SIG-M5 treated with dmso at 0.1 percent for 504 hours (cell line): ENCODE results near the gene TBK1.

ENCODE experiments used
- DNase-seq: peaks from one replicate; lab custom pipeline; 2025; ENCODE audit not compliant: unreplicated experiment; lab: John Stamatoyannopoulos, UW

Gene TBK1

DNA sequence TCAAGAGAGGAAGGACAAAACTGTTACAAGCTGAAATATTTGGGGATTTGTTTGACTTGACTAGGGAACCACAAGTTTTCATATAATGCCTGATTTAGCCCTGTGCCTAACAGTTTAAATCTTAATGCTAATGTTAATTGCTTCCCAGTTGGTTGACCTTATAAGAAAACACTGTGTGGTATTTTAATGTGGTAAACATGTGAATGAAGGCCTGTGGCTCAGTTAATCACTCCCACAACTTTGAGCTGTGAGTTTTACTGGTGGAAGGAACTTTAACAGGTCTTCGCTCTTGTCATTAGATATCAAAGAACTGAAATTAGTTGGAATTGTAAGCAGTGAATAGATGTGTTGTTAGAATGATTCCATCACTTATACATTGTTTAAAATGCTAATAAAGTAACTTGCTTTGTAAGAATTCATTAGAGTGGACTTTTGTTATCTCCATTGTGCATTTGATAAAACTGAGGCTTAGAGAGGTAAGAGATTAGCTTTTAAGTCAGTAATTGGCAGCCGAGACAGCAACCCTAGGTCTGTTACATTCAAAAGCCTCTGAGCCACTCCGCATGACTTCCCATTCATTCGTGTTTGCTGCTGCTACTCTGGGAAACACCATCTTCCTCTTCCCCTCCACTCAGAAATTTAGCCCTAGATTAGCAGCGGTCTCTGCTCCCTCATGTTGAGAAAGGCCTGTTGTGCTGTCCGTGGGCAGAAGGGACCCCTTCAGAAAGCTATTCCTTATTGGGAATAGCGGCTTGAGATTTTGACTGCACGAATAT is 1.0 kb upstream of the TBK1 start:
- peak; percentile 79 for DNase-seq

DNA sequence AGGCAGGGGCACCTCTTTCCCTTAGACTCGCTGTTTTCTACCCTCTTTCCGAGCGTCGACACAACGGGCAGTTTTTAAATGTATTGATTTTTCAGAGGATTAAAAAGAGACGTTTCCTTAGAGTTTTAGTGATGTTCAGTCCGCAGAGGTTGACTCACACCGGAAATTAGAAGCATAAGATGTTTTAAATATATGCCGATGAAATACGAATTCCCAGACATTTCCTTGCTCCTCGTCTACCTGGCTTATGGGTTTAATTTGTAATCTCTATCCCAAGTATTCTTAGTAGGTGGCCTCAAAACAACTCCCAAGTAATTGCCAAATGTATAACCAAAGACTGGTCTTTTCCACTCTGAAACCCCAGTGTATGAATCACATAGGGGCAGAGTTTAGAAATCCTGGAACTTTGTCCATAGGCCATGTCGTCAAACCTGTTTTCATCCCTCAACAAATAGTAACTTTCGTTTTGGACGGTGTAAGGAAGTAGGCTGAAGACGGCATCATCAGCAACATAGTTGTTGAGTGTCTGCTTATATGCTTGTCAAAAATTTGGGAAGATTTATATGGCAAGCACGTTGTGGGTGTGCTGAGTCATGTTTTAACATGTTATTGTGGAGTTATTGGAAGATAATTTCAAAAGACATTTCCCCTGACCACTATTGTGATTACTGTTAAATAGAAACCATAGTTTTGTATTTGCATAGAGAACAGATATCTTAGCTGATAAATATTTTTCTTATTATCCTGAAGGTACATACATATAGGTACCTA is 824 bp downstream of the TBK1 start:
- DNase-seq = peak; percentile 82

DNA sequence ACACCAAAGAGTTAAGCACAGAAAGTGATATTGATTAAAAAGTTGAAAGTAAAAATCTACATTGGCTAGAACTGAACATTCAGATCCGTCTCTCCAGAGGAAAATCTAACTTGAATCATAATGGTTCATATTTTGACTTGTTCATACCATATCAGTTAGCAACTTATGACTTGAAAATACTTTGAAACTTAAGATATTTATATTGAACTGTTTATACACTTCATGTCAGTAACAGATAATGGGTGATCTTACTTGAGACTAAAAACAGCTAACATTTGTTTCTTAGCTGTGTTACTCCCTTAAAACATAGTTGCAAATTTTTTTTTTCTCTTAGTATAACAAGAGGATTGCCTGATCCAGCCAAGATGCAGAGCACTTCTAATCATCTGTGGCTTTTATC is 3.6 kb downstream of the TBK1 start:
- no peak for DNase-seq

DNA sequence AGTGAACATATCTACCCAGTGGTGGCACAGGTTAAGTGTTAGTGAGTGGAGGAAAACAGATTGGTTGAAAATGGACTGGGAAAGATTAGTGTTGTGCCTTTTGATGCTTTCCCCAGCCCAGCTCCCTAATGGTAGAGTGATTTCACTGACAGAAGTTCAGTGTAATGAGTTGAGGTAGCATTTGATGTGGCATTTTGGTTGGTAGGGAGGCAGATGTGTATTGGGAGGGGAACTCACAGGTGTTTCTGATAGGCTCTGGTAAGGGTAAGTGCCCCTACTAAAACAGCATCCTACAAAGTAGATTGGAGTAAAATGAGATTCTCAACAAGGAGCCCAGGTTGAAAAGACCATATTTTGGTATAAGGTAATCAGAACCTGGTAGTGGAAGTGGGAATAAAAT is 4.2 kb downstream of the TBK1 start:
- no peak for DNase-seq

DNA sequence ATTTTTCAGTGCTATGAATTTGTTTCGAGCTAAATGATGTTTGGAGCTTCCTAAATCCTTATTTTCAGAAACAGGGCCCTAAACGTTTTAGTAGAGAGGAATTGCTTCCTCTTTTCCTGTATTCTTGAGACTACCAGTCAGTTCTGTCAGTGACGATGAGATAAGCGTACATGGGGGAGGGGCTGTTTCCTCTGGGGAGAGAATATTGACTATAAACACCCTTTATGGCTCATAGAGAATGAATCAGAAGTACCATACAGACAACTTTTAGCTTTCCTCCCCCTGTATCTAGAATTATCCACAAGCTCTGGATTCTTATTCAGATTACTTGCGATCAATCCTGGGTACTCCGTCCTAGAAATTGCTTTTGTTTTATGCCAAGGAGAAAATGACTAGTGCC is 5.1 kb downstream of the TBK1 start:
- peak; percentile 50 for DNase-seq

DNA sequence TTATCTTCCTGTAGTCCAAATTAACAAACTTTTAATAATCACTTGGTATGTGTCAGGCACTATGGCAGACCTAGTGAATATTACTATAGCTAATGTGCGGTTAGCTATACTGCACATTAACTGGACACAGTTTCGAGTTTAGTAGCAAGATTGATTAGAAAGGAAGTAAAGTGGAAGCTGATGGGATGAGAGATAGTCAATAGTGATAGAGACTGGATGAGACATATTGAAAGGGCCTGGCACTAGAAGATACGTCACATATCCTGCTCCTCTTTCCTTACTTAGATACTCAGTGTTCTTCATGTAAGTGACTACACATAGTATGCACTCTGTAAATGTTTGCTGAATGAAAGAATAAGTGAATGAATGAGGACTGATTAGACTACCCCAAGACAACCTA is 5.5 kb downstream of the TBK1 start:
- DNase-seq = no peak

DNA sequence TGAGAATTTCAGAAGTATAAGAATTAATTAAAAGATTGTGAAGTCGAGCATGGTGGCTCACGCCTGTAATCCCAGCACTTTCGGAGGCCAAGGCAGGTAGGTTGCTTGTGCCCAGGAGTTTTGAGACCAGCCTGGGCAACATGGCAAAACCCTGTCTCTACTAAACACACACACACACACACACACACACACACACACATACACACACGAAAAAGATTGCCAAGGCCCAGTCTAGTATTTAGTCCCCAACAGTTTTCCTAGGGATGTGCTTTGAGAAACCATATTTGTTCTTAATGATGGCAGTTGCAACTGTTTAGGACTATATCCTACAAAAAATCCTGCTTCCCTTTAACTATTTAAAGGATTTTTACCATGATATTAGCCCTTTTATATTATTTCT is 6.0 kb downstream of the TBK1 start:
- DNase-seq = no peak

DNA sequence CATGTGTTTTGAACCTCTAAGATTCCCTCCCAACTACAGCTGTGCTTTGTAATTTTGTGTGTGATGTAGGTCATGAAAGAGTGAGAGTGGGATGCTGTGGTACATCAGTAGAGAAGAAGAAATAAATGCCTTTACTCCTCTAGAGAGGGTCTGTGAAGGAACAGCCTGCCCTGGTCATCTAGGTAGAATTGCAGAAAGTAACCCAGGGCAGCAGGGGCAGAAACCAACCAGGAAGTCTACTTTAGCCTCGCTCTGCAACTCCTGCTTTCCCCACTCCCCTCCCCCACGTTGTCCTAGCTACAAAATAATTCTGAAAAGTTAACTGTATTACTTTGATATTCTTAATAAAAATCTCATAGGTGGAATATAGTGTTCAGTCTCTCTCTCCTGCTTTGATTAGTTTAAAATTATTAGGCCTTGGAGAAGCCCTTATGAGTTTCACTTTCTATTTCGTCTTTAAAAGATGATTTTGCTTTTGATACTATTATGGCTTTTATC is 7.5 kb downstream of the TBK1 start:
- DNase-seq = no peak

DNA sequence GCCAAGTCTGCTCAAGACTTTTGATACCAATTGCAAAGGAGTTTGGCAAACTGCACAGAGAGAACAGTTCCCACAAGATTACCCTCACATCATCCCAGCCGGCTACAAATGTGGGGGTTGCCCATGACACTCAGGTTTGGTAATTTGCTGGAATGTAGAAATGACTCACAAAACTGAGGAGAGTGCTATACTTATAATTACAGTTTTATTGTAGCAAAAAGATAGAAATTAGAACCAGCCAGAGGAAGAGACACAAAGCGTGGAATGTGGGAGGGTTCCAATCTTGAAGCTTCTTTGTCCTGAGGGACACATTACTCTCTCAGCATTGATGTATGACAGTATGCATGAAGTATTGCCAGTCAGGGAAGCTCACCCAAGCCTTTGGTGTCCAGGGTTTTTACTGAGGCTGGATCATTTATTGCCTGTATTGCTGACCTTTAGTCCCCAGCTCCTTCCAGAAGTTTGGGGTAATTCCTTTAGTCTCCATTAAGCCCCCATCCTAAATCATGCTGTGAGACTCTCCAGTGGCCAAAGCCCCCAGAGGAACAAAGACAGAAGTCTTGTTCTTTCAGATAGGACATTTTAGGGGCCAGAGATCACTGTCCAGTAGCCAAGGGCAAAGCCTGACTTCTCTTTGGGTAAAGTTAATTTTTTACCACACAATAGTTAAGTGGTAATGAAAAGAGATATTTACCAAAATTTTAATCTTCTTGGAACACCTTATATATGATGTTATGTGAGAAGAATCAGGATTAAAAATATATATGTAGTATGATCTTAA is 9.9 kb downstream of the TBK1 start:
- no peak for DNase-seq

DNA sequence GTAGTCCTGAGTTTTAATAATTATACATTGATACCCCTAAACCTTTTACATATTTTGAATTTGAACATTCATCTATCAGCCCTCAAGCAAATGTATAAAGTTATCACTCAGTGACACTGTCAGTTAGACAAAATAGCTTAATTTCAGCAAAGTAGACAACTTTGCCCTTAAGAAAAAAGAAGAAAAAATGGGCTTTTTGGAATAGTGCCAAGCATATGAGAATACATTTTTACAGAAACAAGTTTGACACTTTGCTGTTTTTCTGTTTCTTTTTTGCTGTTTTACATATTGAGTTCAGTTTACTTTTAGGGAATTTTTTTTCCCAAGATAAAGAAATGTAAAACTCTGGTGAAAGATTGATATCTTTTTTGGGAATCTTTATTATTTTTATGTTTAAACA is 14.3 kb downstream of the TBK1 start:
- DNase-seq = no peak

DNA sequence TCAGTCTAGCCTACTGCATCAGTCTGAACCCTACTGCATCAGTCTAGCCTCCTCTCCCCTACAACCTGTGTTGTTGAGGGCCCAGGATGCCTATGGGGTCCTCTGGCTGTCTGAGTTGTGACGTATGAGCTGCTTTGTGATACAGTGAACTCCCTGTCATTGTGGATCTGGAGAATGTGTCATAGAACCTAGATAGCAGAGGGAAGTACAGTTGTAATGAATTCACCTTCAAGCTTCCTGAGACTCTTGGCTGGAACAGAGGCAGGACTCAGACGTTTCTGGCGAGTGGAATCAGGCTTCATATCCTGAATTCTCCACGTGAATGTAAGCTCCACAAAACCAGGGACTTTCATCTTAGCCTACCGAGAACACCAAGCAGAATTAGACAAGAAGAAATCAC is 17.0 kb downstream of the TBK1 start:
- no peak for DNase-seq

DNA sequence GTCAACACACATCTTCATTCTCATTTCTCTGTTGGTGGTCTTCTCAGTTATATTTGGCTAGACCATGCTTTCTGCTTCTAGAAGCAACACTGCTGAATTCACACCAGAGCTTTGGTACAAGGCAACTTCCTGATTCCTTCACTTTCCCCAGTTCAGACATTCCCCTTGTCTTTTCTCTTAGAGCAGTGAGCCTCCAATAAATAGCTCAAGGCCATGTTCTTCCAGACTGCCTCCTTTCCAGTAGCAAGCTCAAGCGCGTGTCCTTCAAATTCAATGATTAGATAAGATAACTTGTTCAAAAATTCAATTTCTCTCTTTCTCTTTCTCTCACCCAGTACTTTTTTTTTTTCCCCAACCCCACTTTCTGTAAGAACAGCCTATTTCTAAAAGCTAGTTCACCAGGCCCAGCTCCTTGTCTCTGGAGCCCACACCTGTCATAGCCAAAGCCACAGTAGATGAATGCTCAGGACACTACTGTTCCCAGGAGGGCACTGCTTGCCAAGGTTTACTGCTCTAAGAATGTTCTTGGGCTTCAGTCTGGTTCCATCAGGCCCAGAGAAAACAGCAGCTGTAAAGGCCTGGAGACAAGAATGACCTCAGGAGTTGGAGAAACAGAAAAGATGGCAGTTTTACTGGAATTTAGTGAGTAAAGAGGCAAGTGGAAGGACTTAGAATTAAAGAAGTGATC is 17.7 kb downstream of the TBK1 start:
- no peak for DNase-seq

DNA sequence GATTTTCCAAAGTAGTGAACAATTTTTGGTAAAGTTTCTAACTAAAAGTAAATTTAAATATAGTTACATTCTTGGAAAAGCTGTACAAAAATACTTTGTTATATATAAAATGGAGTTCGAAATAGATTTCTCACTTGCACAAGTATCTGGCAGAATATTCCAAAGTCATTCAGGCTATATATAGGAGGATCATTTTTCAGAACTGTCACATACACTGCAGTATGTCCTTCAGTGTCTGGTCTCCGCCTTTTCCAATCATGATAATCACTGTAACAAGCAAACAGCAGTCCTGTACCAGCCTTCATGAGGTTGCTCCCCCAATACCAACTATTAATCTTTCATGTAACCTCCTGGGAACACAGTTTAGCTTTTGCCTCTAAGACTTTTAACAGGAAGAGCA is 18.6 kb downstream of the TBK1 start:
- no peak for DNase-seq

DNA sequence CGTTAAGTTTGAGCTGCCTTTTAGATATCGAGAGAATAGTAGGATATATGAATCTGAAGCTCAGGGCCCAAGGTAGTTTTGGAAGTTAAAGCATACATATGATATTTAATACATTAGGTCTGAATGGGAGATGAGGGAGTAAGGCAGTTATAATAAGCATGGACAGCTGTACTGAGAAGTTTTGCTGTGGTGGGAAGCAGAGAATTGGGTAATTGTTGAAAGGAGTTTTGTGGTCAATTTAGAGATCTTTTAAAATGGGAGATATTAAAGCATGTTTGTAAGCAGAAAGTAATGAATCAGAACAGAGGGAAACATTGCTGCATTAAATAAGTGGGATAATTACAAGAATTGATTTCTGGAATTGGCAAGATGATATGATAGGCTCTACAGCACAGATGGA is 21.3 kb downstream of the TBK1 start:
- no peak for DNase-seq

DNA sequence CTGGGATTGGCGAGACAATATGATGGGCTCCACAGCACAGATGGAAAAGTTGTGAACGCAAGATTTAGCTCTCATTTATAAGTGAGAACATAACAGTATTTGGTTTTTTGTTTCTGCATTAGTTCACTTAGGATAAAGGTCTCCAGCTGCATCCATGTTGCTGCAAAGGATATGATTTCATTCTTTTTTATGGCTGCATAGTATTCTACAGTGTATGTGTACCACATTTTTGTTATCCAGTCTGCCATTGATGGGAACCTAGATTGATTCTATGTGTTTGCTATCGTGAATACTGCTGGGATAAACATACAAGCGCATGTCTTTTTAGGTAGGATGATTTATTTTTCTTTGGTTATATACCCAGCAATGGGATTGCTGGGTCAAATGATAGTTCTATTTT is 23.6 kb downstream of the TBK1 start:
- DNase-seq = no peak

DNA sequence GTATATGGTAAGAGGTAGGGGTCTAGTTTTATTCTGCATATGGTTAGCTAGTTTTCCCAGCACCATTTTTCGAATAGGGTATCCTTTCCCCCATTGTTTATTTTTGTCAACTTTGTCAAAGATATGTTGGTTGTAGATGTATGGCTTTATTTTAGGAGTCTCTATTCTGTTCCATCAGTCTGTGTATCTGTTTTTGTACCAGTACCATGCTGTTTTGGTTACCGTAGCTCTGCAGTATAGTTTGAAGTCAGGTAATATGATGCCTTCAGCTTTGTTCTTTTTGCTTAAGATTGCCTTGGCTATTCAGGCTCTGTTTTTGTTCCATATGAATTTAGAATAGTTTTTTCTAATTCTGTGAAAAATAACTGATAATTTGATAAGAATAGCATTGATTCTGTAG is 24.9 kb downstream of the TBK1 start:
- DNase-seq = no peak

DNA sequence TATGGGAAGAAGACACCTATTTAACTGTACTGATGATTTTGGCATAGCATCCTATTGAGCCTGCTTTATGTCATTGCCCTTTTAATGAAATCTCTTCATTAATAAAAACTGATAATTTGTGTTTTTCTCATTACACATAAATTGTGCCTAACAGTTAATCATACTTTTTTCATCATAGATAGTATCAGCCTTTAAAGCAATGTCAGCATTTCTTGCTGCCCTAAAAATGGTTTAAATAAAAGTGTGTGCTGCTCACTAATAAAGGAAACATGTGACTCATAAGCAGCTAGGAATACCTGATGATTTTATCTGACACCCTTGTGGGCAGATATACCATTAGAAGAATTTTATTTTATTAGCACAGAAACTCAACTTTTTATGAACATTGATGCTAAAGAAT is 26.7 kb downstream of the TBK1 start:
- DNase-seq = no peak

DNA sequence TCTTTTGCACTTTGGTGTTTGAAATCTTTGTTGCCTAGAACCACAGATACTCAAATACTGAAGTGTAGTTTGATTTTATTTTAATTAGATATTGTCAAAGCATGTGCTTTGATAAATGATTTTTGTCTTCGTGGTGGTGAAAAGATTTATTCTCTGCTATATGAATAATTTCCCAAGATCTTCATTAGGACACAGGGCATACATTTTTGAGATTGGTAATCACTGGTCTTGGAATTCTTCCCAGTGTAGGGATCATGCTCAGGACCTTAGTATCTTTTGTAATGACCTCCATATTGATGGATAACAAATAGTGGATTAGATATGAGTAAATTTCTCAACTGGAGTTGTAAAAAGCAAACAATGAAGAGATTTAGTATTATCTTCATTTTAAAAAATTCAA is 28.2 kb downstream of the TBK1 start:
- DNase-seq = no peak

DNA sequence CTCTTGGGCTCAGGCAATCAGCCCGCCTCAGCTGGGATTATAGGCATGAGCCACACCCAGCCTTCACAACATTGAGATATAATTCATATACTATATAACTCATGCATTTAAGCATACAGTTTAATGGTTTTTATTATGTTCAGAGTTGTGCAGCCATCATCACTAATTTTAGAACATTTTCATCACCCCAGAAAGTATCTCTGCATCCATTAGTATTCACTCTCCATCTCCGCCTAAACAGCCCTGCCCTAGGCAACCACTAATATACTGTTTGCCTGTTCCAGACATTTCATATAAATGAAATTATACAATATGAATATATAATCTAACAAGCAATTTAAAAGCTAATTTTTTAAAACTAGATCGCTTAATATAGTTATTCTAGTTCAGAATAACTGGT is 34.7 kb downstream of the TBK1 start:
- DNase-seq = no peak

DNA sequence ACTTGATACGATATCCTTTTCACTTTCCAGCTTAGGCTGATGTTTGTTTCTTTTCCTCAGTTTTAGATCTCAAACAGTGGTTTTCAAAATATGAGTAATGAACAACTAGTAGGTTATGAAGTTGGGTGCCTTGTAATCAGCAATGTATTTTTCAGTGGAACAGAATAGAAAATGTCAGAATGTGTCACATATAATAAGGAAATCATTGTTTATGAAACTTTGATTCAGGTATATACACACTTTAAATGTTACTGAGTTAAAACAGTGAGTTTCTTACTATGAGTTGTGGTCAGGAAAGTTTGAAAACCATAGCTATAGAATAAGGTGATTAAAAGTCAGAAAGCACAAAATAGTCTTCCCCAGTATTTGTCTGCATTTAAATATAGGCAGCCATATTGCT is 39.8 kb downstream of the TBK1 start:
- no peak for DNase-seq

DNA sequence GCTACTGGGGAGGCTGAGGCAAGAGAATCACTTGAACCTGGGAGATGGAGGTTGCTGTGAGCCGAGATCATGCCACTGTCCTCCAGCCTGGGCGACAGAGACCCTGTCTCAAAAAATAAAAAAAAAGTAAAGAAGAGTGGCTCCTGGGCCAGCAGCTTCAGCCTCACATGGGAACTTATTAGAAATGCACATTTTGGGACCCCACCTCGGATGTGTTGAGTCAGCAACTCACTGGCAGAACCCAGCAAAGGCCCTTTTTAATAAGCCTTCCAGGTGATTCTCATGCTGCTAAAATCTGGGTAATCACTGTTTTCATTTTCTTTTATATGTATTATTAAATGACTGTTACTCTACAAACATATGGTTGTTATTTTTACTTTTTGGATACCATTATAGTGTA is 41.6 kb downstream of the TBK1 start:
- DNase-seq = no peak
